ENCODE results near the gene AACS.
"Not testable (repeated sequence)": the region's sequence is repeated elsewhere in the genome, so short reads cannot be mapped to it uniquely, and the experiment has no call there.

Gene AACS, protein sequence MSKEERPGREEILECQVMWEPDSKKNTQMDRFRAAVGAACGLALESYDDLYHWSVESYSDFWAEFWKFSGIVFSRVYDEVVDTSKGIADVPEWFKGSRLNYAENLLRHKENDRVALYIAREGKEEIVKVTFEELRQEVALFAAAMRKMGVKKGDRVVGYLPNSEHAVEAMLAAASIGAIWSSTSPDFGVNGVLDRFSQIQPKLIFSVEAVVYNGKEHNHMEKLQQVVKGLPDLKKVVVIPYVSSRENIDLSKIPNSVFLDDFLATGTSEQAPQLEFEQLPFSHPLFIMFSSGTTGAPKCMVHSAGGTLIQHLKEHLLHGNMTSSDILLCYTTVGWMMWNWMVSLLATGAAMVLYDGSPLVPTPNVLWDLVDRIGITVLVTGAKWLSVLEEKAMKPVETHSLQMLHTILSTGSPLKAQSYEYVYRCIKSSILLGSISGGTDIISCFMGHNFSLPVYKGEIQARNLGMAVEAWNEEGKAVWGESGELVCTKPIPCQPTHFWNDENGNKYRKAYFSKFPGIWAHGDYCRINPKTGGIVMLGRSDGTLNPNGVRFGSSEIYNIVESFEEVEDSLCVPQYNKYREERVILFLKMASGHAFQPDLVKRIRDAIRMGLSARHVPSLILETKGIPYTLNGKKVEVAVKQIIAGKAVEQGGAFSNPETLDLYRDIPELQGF

DNA sequence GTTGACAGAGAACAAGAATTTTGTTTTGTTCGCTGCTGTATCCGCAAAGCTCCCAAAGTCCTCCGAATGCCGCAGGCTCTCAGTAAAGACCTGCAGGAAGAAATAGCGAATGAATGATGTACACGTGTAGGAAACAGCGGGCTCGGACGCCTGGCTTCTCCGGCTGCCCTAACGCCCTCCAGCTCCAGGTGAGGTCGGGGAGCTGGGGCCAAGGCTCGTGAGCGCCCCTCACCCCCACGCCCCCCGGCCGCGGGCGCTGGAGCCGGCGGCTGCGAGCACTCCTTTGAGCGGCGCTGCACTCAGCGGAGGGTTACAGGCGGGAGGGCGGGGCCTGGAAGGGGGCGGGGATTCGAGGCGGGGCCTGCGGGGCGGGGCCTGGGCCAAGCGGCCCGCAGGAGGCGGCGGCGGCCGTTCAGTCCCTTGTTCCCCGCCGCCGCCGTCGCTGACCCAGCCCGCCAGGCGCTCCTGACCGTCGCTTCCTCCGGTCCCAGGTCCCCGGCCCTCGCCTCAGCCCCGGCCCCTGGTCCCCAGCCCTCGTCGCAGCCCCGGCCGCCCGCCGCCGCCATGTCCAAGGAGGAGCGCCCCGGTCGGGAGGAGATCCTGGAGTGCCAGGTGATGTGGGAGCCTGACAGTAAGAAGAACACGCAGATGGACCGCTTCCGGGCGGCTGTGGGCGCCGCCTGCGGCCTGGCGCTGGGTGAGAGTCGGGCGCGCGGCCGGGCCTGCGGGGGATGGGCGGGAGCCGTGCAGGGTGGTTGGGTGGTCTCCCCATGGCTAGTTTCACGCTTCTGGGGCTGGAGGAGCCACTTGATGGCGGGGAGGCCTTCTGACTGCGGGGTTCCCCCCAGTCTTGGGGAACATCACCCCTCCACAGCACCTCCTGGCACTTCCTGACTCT is at the start of gene AACS:
Gene AACS, plus strand, starts transcription at position 415 of the 898 bp plus-strand sequence. Its CDS starts 150 bp downstream, at position 565.
- peak; percentile 71 for DNase-seq

DNA sequence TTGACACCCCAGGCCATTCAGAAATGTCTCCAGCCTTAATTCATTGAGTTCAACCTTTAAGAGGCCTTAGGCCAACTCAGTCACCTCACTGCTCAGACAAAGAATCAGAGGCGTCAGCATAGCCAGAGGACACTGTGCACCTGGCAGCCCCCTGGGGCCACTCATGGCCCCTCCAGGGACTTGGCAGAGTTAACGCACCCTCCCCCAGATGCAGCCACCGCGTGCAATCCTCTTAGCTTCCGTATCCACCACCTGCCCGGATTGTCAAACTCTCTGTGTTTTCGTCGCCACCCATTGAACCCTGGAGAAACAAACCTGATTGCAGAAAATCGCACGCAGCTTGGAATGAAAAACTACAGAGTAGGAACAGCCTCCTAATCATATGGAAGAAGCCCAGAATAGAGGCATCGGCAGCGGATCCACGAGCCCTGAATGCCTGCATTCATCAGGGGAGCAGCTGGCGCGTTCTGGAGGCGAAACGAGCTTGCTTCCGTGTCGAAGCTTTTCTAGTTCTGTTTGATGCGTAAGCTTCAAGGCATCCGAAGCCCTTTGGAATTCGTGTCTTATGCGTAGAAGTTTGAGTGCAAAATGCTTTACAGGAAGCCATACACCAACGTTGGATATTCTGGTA is 49.4 kb upstream of the AACS start:
- DNase-seq = no peak

DNA sequence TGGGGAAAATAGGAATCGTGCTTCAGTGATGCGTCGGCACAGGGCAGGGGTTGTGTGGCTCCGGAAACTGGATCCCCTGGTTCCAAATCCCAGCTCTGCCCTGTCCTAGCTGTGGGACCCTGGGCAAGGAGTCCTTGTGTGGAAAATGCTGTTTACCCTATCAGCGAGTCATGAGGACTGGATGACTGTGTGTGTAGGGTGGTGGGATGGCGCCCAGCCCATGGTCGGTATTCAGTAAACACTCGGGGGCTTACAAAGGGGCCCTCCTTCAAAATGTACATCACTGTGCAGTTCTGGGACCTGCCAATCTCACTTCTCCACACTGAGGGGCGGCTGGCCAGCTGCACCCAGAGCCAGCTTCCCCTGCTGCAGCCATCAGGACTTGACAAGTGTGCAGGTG is 47.4 kb upstream of the AACS start:
- no peak for DNase-seq

DNA sequence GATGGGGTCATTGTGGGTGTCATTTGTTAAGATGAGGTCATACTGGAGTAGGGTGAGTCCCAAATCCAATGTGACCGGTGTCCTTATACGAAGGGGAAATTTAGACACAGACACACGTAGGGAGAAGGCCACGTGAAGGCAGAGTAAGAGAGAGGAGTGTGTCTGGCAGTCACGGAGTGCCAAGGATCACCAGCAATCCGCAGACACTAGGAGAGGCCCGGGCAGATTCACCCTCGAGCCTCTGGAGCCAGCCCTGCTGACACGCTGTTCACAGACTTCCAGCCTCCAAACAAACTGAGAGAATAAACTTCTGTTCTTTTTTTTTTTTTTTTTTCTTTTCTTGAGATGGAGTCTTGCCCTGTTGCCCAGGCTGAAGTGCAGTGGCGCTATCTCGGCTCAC is 46.9 kb upstream of the AACS start:
- no peak for DNase-seq

DNA sequence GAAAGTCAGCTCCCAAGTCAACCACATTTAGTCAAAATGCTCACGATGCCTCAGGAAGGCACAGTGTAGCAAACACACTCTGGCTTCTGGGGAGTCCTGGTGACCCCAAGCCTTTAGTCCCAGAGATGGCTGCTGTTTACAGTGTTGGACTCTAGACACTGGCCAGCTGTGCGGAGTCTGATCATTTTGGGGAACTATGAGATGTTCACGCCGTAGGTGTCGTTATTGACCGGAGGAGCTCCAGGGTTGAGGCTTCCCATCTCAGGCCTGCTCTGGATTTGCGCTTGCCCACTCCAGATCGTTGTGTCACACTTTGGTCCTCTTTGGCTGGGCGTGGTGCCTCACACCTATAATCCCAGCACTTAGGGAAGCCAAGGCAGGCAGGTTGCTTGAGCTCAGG is 44.1 kb upstream of the AACS start:
- DNase-seq = no peak

DNA sequence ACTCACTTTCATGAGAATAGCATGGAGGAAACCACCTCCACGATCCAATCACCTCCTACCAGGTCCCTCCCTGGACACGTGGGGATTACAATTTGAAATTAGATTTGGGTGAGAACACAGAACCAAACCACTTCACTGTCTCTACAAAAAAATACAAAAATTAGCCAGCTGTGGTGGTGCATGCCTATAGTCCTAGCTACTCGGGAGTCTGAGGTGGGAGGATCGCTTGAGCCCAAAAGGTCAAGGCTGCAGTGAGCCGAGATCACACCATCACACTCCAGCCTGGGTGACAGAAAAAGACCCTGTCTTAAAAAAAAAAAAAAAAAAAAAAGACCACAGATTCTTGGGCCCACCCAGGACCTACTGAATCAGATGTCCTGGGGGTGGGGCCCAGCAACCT is 43.5 kb upstream of the AACS start:
- no peak for DNase-seq

DNA sequence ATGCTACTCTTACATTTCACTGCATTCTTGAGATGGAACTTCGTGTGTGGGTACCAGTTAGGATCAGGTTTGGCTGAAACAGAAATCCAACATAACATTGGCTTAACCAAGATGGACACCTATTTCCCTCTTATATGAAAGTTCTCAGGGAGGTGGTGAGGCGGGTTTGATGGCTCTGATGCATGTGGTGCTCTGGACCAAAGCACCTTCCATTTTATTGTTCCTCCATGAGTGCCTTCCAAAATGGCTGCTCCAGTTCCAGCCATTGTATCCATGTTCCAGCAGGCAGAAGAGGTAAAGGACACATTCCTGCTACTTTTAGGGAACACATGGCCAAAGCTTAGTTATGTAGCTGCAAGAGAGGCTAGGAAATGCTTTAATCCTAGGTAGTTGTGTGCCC is 42.2 kb upstream of the AACS start:
- DNase-seq = no peak

DNA sequence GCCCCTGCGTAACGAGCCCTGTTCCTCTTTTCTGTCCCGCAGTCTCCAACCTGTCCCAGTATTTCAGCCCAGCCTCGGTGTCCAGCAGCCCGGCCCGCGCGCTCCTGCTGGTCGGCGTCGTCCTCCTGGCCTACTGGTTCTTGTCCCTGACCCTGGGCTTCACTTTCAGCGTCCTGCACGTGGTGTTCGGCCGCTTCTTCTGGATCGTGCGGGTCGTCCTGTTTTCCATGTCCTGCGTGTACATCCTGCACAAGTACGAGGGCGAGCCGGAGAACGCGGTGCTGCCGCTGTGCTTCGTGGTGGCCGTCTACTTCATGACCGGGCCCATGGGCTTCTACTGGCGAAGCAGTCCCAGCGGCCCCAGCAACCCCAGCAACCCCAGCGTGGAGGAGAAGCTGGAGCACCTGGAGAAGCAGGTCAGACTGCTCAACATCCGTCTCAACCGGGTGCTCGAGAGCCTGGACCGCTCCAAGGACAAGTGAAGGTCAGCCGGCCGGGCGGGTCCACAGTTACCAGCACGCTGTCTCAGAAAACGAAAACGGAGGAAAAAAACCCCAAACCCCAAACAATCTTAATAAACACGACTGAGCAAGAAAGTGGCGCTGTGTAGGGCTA is 40.2 kb upstream of the AACS start:
- DNase-seq = no peak

DNA sequence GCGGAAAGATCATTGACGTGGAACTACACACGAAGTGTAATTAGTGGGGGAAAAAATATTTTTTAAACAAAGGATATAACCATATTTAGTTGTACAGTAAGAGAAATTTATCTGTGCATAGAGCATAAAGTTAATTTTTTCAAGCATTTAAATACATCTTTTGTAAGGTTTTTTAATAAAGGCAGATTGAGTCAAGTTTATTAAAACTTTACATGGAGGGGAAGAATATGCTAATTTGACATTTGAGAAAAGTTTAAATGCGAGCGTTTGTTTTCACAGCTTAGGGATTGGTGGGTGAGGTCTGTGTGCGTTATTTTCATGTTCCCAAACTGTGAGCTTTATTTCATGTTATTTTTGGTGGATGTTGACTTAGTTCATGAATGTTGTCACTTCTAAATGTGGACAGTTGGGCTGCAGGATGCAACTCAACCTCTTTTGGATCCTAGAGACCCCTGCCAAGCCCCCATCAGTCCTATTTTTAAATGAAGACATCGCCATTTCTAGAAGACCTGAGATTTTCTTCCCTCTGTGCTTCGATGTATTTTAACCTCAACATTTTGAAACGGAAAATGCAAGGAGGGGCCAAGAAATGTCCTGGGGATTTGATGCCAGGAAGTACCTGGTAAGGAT is 39.5 kb upstream of the AACS start:
- DNase-seq = no peak

DNA sequence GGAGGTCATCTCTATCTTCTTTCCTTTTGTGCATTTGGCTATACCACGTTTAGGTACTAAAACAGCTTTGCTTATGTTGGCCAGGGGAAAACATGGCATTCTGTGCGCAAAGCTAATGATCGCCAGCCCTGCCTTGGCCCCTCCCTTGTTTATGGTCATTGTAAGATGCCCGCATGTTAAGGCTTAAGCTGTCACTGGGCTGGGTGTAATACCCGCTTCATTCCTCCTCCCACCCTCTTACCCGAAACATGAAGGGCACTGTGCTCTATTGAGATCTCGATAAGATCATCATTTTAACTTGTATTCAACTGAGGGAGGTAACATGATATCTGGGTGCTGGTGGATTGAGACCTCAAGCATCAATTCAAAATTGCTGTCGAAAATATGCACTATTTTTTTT is 37.1 kb upstream of the AACS start:
- no peak for DNase-seq

DNA sequence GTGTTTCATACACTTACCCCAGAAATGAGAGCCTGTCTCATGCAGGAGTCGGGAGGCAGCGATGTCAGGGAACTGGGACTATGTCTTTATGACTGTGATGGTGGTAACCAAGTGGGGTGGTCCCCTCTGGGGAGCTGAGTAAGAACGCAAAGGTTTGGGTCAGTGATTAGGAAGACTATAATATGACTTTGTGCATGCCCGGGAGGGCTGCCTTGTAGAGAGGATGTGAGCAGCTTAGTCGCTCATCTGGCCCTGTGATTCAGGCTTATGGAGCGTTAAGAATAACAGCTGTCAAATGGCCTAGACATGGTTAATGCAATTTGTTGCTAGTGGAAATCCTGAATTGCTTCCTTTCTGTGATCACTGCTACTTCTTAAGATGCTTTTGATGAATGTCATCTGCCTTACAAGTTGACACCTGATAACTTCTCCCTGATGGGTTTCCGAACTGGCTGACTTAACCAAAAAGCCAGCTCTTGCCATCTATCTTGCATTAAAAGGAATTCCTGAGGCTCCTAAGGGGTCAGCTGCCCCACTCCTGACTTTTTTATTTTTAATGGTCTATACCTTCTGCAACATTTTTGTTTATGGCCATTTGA is 35.4 kb upstream of the AACS start:
- no peak for DNase-seq

DNA sequence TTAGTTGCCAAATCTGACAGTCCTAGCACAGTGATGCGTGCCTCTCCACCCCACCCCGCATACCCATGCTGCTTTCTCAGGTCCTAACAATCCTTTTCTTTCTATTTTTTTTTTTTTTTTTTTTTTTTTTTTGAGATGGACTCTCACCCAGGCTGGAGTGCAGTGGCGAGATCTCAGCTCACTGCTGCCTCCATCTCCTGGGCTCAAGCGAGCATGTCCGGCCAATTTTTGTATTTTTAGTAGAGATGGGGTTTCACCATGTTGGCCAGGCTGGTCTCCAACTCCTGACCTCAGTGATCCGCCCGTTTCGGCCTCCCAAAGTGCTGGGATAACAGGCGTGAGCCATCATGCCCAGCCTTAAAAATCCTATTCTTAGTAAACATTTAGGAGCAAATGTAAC is 33.8 kb upstream of the AACS start:
- not testable (repeated sequence) for DNase-seq

DNA sequence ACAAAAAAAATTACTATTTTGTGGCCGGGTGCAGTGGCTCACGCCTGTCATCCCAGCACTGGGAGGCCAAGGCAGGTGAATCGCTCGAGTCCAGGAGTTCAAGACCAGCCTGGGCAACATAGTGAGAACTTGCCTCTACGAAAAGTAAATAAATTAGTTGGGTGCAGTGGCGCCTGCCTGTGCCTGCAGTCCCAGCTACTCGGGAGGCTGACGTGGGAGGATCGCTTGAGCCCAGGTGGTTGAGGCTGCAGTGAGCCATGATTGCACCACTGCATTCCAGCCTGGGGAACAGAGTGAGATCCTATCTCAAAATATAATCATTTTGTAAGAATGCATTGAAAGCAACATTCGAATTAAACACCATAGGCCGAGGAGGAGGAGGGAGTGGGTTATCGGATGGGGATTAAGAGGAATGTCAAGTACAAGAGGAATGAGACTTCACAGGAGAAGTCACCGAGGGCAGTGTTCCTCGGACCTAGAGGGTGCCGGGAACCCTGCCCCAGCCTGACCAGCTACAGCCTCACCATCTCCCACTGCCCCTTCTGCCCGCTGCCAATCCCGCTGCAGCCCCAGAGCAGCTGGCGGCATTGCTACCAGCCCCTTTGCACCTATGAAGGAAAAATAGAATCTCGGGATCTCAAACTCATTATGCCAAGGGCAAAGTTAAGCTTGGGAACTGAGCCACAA is 32.6 kb upstream of the AACS start:
- no peak for DNase-seq

DNA sequence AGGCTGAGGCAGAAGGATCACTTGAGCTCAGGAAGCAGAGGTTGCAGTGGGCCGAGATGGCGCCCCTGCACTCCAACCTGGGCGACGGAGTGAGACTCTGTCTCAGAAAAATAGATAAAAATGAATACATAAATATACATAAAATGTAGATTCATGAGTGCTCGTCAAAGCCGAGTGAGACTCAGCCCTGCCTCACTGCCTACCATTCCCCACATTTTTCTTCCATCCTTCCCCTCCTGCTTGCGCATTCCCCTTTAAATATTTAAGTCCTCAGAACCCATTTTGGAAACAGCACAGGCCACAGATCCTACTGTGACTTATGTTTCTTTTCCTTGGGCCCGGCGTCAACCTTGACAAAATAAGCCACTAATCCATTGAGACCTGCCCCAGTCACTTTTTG is 31.9 kb upstream of the AACS start:
- no peak for DNase-seq

DNA sequence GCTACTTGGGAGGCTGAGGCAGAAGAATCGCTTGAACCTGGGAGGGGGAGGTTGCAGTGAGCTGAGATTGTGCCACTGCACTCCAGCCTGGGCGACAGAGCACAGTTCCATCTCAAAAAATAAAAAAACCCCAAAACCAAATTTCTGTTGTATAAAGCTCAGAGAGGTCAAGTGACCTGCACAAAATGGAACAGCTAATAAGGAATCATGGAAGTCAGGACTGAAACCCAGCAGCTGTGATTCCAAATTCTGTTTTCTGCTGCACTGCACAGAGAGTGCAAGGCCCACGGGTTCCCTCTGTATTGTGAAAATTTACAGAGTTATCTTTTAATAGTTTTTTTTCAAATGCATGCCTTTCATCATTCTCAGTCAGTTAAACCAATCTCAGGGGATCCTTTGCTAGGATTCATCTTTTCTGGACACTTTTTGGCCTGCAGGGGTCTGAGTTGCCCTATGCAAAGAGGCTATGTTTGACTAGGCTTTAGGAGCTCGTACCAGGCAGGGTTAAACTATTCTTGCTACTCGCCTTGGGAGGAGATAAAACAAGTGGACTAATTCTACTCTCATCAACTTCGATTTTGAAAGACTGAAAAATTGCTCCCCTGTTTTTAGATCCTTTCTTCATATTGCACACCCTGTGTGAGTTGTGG is 26.1 kb upstream of the AACS start:
- no peak for DNase-seq

DNA sequence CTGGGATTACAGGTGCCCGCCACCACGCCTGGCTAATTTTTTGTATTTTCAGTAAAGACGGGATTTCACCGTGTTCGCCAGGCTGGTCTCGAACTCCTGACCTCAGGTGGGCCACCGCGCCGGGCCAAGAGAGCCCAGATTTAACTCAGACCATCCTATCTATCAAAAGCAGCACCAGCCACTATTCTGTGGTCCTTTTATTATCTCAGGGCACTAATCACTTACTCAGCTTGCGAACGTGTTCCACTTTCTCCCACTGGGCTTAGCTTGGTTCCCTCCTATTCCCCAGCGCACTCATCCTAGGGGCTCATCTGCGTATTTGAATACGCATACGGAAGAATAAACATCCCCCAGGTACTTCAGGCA is 16.2 kb upstream of the AACS start:
- DNase-seq = no peak

DNA sequence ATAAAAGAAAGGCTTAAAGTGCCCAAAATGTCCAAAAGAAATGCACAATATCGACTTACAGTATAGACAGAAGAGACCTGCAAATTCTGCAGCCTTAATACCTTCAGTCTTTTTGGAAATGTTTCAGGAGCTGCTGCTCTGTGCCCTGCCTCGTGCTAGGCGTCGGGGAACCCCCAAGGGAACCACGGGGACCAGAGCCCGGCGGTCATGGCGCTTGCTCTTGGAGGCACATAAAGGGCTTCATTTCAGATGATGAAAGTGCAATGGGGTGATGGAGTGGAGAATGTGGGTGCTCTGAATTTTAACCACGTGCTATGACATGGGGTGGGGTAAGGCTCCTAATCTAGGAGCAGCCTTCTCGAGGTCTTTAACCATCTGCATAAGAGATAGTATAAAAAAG is 14.8 kb upstream of the AACS start:
- DNase-seq = no peak

DNA sequence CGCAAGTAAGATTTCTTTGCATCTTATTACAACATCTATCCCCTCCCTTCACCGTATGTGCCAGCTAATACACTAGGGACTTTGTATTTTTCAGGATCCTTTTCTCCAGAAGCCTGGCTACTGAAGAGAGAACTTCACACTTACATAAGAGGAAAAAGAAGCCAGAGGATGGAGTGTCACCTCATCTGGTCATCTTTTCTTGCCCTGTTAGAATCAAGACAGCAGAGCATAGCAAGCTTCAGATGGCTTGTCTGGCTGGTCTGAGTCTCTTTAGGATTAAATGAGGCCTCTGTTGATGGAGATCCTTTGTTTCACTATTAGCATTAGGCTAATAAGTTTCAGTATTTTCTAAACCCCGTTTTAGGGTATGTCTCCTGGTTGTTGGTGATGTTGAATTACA is 14.4 kb upstream of the AACS start:
- DNase-seq = no peak

DNA sequence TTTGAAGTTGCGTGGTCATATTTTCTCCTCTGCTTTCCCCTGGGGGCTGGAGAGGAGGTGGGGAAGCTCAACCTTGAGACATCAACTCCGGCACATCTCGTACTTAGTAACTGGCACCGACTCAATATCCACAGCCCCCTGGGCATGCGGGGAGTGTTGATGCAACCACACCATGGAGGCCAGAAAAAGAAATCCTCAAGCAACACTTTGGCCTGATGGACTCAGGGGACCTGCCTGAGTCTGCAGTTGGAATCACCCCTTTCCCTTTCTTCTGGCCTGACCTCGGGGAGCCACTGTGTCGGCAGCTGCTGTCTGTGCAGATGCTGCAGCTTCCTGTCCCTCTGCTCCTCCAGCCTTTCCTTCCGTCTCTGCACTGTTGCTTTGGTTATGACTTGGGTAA is 11.4 kb upstream of the AACS start:
- DNase-seq = no peak

DNA sequence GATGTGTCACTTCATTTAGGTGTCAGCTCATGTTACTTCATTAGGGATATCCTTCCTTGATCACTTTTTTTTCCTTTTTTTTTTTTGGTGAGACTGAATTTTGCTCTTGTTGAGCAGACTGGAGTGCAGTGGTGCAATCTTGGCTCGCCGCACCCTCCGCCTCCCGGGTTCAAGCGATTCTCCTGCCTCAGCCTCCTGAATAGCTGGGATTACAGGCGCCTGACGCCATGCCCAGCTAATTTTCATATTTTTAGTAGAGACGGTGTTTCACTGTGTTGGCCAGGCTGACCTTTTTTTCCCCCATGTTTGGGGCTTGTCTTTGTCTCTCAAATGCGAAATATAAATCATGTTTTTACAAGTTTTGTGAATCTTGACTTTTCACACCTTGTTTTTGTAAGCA is 9.6 kb upstream of the AACS start:
- no peak for DNase-seq

DNA sequence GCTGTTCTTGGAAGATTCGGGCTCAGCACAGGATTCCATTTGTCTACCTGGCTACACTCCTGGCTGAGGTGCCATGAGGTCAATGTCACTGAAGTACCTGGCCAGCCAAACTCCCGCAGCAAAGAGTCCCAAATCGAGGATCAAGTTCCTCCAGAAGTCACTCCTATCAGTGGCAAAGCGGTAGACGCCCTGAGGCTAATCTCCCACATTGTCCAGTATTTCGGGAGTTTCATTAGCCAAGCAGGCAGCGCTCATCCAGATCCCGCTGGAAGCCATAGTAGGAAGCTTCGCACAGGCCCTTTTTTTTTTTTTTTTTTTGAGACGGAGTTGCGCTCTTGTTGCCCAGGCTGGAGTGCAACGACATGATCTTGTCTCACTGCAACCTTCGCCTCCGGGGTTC is 8.9 kb upstream of the AACS start:
- DNase-seq = no peak

Data from inflammatory macrophage treated with lipopolysaccharide for 4 hours (primary cell).